ENCODE data around the gene CACNB4. TPM values are rescaled to one million over a fixed set of nuclear protein-coding genes. Genes with fewer than 3 reads are reported as not detected.

CACNB4 gene
- total RNA-seq (ENCODE audit: low replicate concordance): 0.15 and 10.5 TPM in 2 replicates

DNA sequence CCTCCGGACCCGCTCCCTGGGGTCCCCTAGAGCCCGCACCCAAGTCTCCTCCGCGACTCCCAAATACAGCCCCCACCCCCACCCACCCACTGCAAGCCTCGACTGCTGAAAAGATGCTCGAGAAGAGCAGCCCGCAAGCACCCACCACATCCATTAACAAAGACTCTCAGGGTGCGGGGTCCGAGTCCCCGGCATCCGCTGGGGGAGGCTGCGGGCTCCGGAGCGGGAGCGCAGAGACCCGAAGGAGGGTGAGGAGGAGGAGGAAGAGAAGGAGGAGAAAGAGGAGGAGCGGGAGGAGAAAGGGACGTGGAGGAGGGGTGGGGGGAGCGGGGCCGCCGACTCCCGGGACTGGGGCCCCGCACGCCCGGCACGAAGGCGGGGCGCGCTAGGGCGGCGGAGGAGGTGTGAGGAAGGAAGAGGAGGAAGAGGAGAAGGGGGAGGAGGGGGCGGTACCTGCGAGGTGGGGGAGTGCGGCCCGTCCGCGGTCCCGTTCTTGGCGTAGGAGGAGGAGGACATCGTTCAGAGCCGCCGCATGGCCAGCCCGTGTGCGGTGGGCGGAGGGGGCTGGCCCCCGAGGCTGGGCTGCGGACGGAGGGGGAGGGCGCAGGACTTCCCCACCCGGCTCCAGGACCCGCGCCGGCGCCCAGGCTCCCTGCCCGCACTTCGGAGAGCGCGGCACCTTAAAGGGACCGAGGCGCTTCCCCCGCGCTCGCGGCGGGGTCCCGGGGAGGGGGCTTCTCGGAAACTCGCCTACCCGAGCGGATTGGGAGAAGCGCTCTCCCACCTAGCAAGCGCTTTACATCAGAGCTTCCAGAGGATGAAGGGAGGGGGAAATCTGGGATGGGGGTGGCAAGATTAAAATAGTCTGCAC is at the start of gene CACNB4:
CACNB4 (minus strand) TSS at position 549 of the 871 bp plus-strand sequence.

DNA sequence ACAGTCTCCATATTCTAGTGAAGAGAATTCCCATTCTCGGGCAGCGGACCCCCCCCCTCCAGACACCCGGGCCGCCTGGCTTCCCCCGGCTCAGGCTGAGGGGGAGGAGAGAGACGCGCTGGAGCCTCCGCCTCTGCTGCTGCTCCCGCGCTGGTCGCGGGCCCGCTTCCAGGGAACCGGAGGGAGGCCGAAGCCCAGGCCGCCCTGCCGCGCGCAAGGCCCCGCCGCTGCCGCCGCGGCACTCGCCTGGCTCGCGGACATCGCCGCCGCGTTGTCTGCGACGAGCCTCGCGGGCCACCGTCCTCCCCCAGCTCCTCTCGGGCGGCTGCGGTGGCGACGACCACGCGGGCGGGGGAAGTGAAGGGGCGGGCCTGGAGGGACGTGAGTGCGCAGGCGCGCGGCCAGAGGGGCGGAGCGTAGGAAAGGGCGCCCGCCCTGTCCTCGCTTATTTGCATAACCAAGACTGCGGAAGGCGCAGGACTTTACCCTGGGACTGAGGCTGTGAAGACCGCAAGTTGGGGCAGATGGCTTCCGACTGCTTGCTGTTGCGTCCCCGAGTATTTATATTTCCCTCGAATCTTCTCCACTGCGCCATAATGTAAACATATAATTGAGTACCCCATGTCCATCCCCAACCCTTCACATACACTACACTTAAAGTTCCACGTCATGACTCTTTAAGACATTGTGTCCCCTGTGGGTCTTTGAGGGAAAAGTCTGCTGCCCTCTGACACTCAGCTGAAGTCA is 270.5 kb downstream of the CACNB4 start, which contains the start of gene ARL5A:
ARL5A (minus strand) TSS at position 279 of the 747 bp plus-strand sequence; CDS start at position 34, 245 bp downstream.

Other genes starting within 250 kb of the CACNB4 start
- 22.6 and 29.0 TPM in 2 replicates for gene STAM2, start 76.7 kb upstream of the CACNB4 start, total RNA-seq (ENCODE audit: low replicate concordance)
- gene FMNL2, start 236.1 kb upstream of the CACNB4 start, total RNA-seq (ENCODE audit: low replicate concordance): 12.6 and 13.6 TPM in 2 replicates